Measurements from ENCODE around the gene NTRK1.

Gene NTRK1

DNA sequence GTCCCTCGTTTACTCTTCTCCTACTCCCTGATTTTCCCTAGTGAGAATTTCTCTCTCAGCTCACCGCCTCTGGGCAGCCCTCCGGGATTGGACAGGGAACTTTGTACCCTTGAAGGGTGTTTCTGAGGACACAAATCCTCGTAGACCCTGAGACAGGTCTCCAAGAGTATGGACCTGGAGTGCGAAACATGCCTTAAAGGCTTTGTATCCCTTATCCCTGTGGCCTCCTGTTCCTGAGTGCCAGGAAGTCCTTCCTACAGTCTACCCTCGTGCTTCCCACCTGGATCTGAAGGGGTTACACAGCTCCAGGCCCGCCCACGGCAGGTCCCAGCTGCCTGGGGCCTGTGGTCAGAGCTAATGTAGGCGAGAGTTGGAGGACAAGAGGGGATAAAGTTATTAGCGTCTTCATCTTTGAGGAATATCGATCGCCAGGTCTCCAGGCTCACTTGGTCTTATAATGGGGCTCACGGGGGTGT lies 25.3 kb downstream of the NTRK1 start:
- Histone ChIP-seq H3K27me3 (ENCODE audit: insufficient read depth, low read length) (0 out of 2 replicates have a peak, but pooled peaks cover 7% of the 10 kb centered on the region), H2AFZ (ENCODE audit: low read length) (no peak overlapping the region), H3K4me2 (ENCODE audit: low read length) (no peak overlapping the region), H3K4me1 (ENCODE audit: insufficient read depth, low read length, severe bottlenecking) (no peaks in the 10 kb centered on the region), H3K9ac (ENCODE audit: low read length) (no peak overlapping the region), H3F3A (ENCODE audit: insufficient read depth, low read length) (no peaks in the 10 kb centered on the region), H3K4me3 (ENCODE audit: low read depth, low read length, poor library complexity, severe bottlenecking) (no peak overlapping the region), H3K9me3 (ENCODE audit: low read length) (no peaks in the 10 kb centered on the region), H3K9me2 (ENCODE audit: low read depth, low read length) (no peaks in the 10 kb centered on the region), H3K27ac (ENCODE audit: low read depth, low read length, poor library complexity, severe bottlenecking) (no peak overlapping the region), H3K36me3 (ENCODE audit: insufficient read depth, low read length) (no peaks in the 10 kb centered on the region), H3K79me2 (ENCODE audit: insufficient read depth, low read length) (no peaks in the 10 kb centered on the region), H4K20me1 (ENCODE audit: insufficient read depth, low read length) (no peaks in the 10 kb centered on the region)
- no peak for TF ChIP-seq EZH2 (IDR thresholded peaks at IDR 0.05; ENCODE audit: borderline replicate concordance, low read length)
- TF ChIP-seq, protein P1, sequence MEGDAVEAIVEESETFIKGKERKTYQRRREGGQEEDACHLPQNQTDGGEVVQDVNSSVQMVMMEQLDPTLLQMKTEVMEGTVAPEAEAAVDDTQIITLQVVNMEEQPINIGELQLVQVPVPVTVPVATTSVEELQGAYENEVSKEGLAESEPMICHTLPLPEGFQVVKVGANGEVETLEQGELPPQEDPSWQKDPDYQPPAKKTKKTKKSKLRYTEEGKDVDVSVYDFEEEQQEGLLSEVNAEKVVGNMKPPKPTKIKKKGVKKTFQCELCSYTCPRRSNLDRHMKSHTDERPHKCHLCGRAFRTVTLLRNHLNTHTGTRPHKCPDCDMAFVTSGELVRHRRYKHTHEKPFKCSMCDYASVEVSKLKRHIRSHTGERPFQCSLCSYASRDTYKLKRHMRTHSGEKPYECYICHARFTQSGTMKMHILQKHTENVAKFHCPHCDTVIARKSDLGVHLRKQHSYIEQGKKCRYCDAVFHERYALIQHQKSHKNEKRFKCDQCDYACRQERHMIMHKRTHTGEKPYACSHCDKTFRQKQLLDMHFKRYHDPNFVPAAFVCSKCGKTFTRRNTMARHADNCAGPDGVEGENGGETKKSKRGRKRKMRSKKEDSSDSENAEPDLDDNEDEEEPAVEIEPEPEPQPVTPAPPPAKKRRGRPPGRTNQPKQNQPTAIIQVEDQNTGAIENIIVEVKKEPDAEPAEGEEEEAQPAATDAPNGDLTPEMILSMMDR (IDR thresholded peaks at IDR 0.05; ENCODE audit: low read length), result no peak

DNA sequence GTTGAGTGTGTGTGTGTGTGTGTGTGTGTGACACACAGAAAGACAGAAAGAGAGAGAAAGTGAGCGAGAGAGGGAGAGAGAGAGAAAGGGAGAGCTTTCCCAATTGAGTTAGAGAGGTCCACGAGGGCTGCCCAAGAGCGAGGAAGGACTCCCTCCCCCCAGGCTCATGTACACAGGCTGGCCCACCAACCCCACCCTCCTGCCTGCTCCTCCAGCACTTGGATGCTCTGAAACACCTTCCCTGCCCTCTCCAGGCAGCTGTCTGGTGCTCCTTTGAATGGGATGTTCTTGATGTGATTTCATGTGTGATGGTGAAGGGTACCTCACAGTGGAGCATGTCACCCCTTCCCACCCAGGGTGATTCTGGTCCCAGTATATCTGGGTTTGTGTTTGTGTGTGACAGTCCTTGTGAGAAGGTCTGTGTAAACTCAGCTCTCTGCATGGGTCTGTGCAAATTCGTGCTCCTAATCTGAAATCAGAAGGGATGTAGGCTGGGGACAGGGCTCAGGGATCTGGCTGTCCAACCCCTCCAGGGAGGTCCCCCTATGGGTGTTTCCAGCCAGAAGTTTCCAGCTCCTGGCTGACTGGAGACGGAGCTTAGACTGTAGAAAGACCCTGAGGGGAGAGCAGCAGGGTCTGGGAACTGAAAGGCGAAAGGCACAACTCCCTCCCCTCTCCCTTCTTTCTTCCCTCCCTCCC lies 26.1 kb downstream of the NTRK1 start:
- Histone ChIP-seq H3K9me2 (ENCODE audit: low read depth, low read length) (no peaks in the 10 kb centered on the region), H2AFZ (ENCODE audit: low read length) (no peak overlapping the region), H4K20me1 (ENCODE audit: insufficient read depth, low read length) (no peaks in the 10 kb centered on the region), H3K27me3 (ENCODE audit: insufficient read depth, low read length) (0 out of 2 replicates have a peak, but pooled peaks cover 7% of the 10 kb centered on the region), H3K9me3 (ENCODE audit: low read length) (no peaks in the 10 kb centered on the region), H3F3A (ENCODE audit: insufficient read depth, low read length) (no peaks in the 10 kb centered on the region), H3K4me1 (ENCODE audit: insufficient read depth, low read length, severe bottlenecking) (no peaks in the 10 kb centered on the region), H3K9ac (ENCODE audit: low read length) (no peak overlapping the region), H3K4me2 (ENCODE audit: low read length) (no peak overlapping the region), H3K27ac (ENCODE audit: low read depth, low read length, poor library complexity, severe bottlenecking) (no peak overlapping the region), H3K4me3 (ENCODE audit: low read depth, low read length, poor library complexity, severe bottlenecking) (no peak overlapping the region), H3K36me3 (ENCODE audit: insufficient read depth, low read length) (no peaks in the 10 kb centered on the region), H3K79me2 (ENCODE audit: insufficient read depth, low read length) (no peaks in the 10 kb centered on the region)
- TF ChIP-seq, protein P1 (IDR thresholded peaks at IDR 0.05; ENCODE audit: low read length), result no peak
- TF ChIP-seq EZH2 (IDR thresholded peaks at IDR 0.05; ENCODE audit: borderline replicate concordance, low read length), result no peak

DNA sequence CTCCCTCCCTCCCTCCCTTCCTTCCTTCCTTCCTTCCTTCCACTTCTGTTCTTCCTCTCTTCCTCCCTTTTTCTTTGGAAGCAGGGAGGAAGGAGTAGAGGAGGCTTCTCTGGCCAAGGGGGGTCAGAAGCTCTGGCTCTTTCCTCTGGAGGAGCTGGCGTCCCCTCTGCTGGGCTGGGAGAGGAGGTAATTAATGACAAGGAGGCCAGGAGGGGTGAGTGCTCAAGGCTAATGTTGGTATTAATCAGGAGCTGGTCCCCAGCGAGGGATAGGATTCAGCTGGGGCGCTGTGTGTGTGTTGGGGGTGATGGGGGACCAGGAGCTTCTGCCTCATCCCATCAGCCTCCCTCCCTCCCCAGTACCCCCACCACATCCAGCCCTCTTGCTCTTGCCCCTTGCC lies 26.7 kb downstream of the NTRK1 start:
- no peaks in the 10 kb centered on the region for H3K36me3 ChIP-seq (ENCODE audit: insufficient read depth, low read length)
- no peak overlapping the region for H3K9ac ChIP-seq (ENCODE audit: low read length)
- no peaks in the 10 kb centered on the region for H3F3A ChIP-seq (ENCODE audit: insufficient read depth, low read length)
- no peaks in the 10 kb centered on the region for H4K20me1 ChIP-seq (ENCODE audit: insufficient read depth, low read length)
- no peak overlapping the region for H3K4me3 ChIP-seq (ENCODE audit: low read depth, low read length, poor library complexity, severe bottlenecking)
- no peaks in the 10 kb centered on the region for H3K4me1 ChIP-seq (ENCODE audit: insufficient read depth, low read length, severe bottlenecking)
- no peak overlapping the region for H3K4me2 ChIP-seq (ENCODE audit: low read length)
- TF ChIP-seq EZH2 (IDR thresholded peaks at IDR 0.05; ENCODE audit: borderline replicate concordance, low read length), result no peak
- TF ChIP-seq, protein P1 (IDR thresholded peaks at IDR 0.05; ENCODE audit: low read length), result no peak
- no peaks in the 10 kb centered on the region for H3K9me2 ChIP-seq (ENCODE audit: low read depth, low read length)
- no peak overlapping the region for H2AFZ ChIP-seq (ENCODE audit: low read length)
- H3K9me3 ChIP-seq (ENCODE audit: low read length), result no peaks in the 10 kb centered on the region
- H3K27ac ChIP-seq (ENCODE audit: low read depth, low read length, poor library complexity, severe bottlenecking), result no peak overlapping the region
- H3K79me2 ChIP-seq (ENCODE audit: insufficient read depth, low read length), result no peaks in the 10 kb centered on the region
- H3K27me3 ChIP-seq (ENCODE audit: insufficient read depth, low read length), result 0 out of 2 replicates have a peak, but pooled peaks cover 7% of the 10 kb centered on the region
